Mesodermal cell (in vitro differentiated cells): ENCODE data around the gene GNPTAB.
A peak's percentile ranks its signal among the peaks of the same experiment; 100 is the strongest.
"Not testable (repeated sequence)": the region's sequence is repeated elsewhere in the genome, so short reads cannot be mapped to it uniquely, and the experiment has no call there.

Experiments
- H3K27ac ChIP-seq: 2 replicates; pipeline ENCODE4 v1.7.0; 2013; ENCODE audit warnings: mild to moderate bottlenecking, low read depth, low read length, moderate library complexity; ENCODE audit not compliant: severe bottlenecking
- H3K36me3 ChIP-seq: 2 replicates; pipeline ENCODE4 v1.7.1; 2013; ENCODE audit warnings: mild to moderate bottlenecking, low read length, moderate library complexity; ENCODE audit not compliant: control insufficient read depth, insufficient read depth
- H3K4me1 ChIP-seq: one replicate; pipeline ENCODE4 v1.7.1; 2013; ENCODE audit warnings: mild to moderate bottlenecking, low read length; ENCODE audit not compliant: insufficient read depth, control insufficient read depth, poor library complexity, severe bottlenecking
- H3K4me3 ChIP-seq: 2 replicates; pipeline ENCODE4 v1.7.0; 2013; ENCODE audit warnings: low read length, control low read depth, mild to moderate bottlenecking; ENCODE audit not compliant: insufficient read depth, poor library complexity, severe bottlenecking; ENCODE audit errors: extremely low read depth
- H3K9me3 ChIP-seq: 2 replicates; pipeline ENCODE4 v1.7.1; 2013; ENCODE audit warnings: mild to moderate bottlenecking, low read length, moderate library complexity; ENCODE audit not compliant: control insufficient read depth
- WGBS, 2 experiments: methylation state at CpG; one replicate each; pipeline ENCODE4 v1.1.5; 2013; ENCODE audit warnings: missing lambda C conversion rate in 2 of 2; ENCODE audit not compliant: insufficient coverage in 2 of 2; 5-methylcytosine and 5-hydroxymethylcytosine counted together

GNPTAB gene

DNA sequence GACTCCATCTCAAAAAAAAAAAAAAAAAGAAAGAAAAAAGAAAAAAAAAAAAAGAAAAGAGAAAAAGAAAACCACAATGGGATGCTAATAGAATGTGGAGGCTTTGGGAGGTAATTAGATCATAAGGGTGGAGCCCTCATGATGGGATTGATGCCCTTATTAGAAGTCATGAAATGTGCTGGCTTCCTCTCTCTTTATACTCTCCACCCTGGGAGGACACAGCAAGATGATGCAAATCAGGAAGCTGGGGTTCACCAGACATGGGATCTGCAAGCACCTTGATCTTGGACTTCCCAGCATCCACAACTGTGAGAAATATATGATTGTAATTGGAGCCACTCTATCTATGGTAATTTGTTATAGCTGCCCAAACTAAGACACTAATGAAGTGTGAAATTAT, 33.2 kb upstream of the GNPTAB start:
- Histone ChIP-seq H3K4me1 (peaks cover 5% of the 10 kb centered on the region), H3K27ac (no peak overlapping the region), H3K36me3 (no peaks in the 10 kb centered on the region)

DNA sequence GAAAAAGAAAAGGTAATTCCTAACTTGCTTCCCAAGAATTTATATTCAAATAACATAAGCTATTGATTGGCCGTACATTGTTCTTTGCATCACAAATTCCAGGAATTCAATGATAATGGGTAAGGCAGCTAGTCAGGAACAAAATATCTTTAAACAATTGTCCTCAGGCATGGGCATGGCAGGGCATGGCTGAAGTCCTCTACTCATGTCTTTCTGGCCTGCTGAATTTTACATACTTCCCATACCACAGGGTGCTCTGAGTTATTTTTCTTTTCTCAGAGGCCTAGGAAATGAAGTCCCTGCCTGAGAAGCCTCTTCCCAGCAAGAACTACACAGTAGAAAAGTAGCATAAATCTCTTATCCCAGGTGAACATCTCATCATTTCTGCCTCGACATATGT, 31.5 kb upstream of the GNPTAB start:
- Histone ChIP-seq H3K9me3 (peaks cover 8% of the 10 kb centered on the region), H3K4me3 (no peak overlapping the region), H3K36me3 (no peaks in the 10 kb centered on the region), H3K27ac (no peak overlapping the region), H3K4me1 (peaks cover 5% of the 10 kb centered on the region)
- WGBS, 2 experiments = 100% methylated on average over 1 of the region's 2 CpGs

More for the DNA sequence above, 33.2 kb upstream of the GNPTAB start:
- Histone ChIP-seq H3K9me3 (peaks cover 8% of the 10 kb centered on the region), H3K4me3 (no peak overlapping the region)

DNA sequence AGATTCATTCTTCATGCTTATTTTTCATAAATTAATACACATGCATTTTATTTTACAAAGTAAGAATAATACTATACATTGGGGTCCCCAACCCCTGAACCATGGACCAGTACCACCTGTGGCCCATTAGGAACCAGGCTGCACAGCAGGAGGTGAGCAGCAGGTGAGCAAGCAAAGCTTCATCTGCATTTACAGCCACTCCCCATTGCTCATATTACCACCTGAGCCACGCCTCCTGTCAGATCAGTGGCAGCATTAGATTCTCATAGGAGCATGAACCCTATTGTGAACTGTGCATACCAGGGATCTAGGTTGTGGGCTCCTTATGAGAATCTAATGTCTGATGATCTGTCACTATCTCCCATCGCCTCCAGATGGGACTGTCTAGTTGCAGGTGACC, 30.9 kb upstream of the GNPTAB start:
- H3K27ac ChIP-seq, H3K9me3 ChIP-seq, H3K36me3 ChIP-seq, H3K4me3 ChIP-seq, H3K4me1 ChIP-seq: not testable (repeated sequence)
- WGBS, 2 experiments = 86 to 90% methylated on average over 1 to 2 of the region's 2 CpGs

DNA sequence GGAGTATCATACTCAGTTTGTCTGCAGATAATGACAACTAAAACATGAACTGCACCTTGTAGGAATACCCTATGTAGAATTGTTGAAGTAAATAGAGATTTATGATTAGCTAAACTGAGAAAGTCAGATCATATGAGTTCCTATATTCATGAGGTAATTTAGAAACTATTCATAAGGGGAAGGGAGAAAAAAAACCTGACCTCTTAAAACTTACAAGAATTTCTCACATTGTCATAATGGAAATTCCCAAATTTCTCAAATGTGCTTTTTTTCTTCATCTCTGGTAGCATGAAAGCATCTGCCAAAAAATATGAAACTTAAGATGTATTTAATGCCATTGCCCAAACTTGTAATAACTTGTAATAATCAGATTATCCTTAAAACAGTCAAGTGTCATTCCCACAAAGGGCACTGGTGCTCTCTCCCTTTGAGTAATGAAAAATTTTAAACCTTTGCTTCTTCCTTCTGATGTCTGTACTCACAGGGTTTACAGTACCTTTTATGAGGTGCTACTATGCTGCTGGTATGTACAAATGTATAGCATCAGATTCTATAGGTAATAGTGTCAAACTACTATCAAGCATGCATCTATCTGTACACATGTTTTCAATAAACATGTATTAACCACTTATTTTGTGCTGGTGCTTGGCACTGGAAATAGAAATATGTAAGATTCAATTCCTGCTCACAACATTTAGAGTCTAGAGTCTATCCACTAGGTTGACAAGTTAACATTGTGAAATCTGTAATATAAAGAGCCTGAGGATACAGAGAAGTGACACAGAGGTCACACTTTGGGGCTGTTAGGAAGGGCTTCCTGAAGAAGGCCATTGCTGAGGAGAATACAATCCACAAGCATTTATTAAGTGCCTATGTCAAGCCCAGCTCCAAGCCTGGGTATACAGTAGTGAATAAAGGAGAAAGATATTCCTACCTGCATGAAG, 29.2 kb upstream of the GNPTAB start:
- Histone ChIP-seq H3K27ac (no peak overlapping the region), H3K36me3 (no peaks in the 10 kb centered on the region), H3K4me3 (no peak overlapping the region), H3K9me3 (peaks cover 4% of the 10 kb centered on the region), H3K4me1 (peaks cover 16% of the 10 kb centered on the region)

DNA sequence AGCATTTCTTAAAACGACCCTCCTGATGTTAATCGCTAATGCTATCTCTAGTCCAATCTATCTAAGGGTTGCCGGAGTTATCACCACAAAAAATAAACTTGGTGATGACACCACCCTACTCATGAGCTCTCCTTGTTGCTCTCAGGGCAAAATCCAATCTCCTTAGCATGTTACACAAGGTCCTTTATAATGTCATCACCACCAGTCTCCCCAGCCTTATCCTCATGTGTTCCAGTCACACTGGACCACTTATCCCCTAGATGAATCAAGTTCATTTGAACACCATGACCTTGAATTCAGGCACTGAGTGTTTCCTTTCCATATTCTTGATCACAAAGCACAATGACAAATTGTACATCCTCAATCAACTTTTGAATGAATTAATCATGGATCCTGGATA, 27.6 kb upstream of the GNPTAB start:
- peaks cover 20% of the 10 kb centered on the region for H3K4me1 ChIP-seq

DNA sequence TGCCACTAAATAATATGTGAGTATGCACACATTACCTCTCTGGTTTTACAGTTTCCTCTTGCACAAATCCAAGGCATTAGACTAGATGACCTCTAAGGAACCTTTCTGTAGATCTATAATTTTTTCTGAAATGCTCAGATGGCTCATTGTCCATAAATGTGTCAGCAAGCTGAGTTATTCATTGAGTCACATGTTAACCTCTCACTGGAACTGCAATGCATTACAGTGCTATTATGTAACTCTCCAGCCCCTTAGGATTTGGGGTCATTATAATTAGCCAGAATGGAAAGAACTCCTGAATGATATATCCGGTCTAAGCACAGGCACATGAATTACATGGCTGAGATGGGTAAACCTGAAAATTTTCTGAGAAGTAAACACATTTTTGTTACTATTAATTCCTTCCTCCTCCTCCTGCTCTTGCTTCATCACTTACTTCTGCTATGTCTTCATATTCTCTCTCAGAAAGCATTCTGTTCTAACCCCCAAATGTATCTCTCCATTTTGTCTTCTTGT, 26.3 kb upstream of the GNPTAB start:
- no CpG with 5 or more reads among the region's 1 CpG for WGBS, 2 experiments
- Histone ChIP-seq H3K4me1 (peaks cover 20% of the 10 kb centered on the region), H3K36me3 (no peaks in the 10 kb centered on the region), H3K27ac (no peak overlapping the region), H3K9me3 (no peaks in the 10 kb centered on the region), H3K4me3 (no peak overlapping the region)

More for the DNA sequence above, 27.6 kb upstream of the GNPTAB start:
- Histone ChIP-seq H3K36me3 (no peaks in the 10 kb centered on the region), H3K27ac (no peak overlapping the region), H3K4me3 (no peak overlapping the region), H3K9me3 (no peaks in the 10 kb centered on the region)
- 80 to 90% methylated on average over 3 of the region's 3 CpGs for WGBS, 2 experiments

DNA sequence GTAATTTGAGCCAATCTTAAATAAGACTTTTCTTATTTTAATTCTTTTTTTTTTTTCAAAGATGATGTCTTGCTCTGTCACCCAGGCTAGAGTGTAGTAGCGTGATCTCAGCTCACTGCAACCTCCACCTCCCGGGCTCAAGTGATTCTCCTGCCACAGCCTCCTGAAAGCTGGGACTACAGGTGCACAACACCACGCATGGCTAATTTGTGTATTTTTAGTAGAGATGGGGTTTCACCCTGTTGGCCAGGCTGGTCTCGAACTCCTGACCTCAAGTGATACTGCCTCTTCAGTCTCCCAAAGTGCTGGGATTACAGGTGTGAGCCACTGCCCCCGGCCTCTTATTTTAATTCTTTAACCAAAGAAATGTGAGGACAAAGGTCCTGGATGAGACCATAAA, 25.9 kb upstream of the GNPTAB start:
- not testable (repeated sequence) for H3K36me3 ChIP-seq, H3K27ac ChIP-seq, H3K4me3 ChIP-seq, H3K9me3 ChIP-seq
- WGBS, 2 experiments = 83 to 100% methylated on average over 1 to 4 of the region's 5 CpGs
- H3K4me1 ChIP-seq = peaks cover 20% of the 10 kb centered on the region

DNA sequence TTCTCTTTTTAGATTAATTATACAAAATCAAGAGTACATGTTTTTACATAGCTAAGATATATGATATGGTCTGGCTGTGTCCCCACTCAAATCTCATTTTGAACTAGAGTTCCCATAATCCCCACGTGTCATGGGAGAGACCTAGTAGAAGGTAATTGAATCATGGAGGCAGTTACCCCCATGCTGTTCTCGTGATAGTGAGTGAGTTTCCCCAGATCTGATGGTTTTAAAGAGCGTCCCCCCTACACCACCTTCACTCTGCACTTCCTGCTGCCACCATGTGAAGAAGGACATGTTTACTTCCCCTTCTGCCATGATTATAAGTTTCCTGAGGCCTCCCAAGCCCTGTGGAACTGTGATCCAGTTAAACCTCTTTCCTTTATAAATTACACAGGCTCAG, 25.2 kb upstream of the GNPTAB start:
- Histone ChIP-seq H3K4me3 (no peak overlapping the region), H3K36me3 (no peaks in the 10 kb centered on the region), H3K4me1 (peaks cover 20% of the 10 kb centered on the region), H3K27ac (peak overlapping the region; percentile 83), H3K9me3 (no peaks in the 10 kb centered on the region)
- 80 to 100% methylated on average over 1 of the region's 3 CpGs for WGBS, 2 experiments

DNA sequence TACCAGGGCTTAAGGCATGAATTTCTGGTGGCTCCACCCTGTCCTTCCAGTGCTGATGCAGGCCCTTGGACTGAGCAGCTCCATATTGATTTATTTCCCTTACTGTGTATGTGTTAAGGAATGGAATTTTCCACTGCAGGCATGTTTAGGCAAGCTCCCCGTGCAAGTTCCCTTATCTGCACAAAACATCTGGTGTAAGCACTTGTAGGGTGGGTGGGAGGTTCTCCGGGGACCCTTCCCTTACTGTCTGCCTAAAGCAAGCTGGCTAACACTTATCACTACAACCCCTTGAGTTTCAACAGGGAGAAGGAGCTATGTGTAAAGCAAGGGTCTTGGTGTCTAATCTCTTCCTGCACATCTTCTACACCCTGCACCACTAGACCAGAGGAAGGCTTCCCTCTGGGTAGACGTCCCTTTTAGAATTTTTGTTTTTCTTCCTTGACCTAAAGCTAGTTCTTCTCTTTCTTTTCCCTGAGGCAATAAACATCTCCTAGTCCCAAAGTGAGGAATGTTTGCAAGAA, 24.7 kb upstream of the GNPTAB start:
- WGBS, 2 experiments = 38 to 100% methylated on average over 1 of the region's 3 CpGs

DNA sequence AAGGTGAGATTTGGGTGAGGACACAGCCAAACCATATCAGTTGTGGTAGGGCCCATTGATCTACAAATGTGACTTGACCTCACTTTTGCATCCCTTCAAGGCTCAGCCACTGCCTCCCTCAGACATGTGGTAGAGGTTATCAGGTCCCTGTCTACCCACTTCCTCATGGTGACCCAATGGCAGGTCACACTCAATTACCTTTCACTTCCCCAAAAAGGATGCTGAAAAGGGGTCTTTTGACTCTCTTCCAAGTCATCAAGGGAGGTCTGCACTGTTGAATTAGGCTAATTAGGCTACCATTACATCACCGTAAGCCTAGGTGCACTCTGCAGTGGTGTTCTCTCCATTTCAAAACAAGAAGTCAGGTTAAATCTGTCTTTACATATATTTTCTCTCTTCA, 24.0 kb upstream of the GNPTAB start:
- H3K9me3 ChIP-seq = no peaks in the 10 kb centered on the region
- 100% methylated on average over 1 of the region's 1 CpG for WGBS, 2 experiments
- peaks cover 20% of the 10 kb centered on the region for H3K4me1 ChIP-seq
- no peak overlapping the region for H3K4me3 ChIP-seq
- H3K27ac ChIP-seq = peak overlapping the region; percentile 83
- H3K36me3 ChIP-seq = no peaks in the 10 kb centered on the region

More for the DNA sequence above, 24.7 kb upstream of the GNPTAB start:
- Histone ChIP-seq H3K36me3 (no peaks in the 10 kb centered on the region), H3K9me3 (no peaks in the 10 kb centered on the region), H3K27ac (peak overlapping the region; percentile 83), H3K4me1 (peaks cover 20% of the 10 kb centered on the region), H3K4me3 (no peak overlapping the region)

DNA sequence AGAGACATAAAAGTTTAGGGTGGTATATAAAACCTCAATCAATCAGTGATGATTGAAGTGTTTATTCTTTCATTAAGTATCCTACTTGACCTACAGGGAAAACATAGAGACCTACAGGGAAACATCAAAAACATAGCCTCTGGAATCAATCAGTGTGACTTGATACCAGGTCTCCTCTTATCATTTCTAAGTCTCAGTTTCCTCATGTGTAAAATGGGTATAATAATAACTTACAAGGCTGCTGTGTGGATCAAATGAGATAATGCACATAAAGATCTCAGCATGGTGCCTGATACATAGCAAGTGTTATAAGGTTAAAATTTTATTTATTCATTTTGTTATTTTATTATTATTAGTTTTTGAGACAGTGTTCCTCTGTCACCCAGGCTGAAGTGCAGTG, 22.2 kb upstream of the GNPTAB start:
- H3K9me3 ChIP-seq = no peaks in the 10 kb centered on the region
- H3K27ac ChIP-seq = no peak overlapping the region
- H3K4me3 ChIP-seq = no peak overlapping the region
- H3K4me1 ChIP-seq = peaks cover 20% of the 10 kb centered on the region
- H3K36me3 ChIP-seq = no peaks in the 10 kb centered on the region
